Neutrophil (primary cell): ENCODE measurements around the gene HDGFL3.

ENCODE experiments used
- H3K27ac ChIP-seq: fragments of 200-600 bp; sonication (generic); 2 replicates; pipeline ENCODE4 v1.5.1; 2016; ENCODE audit warnings: mild to moderate bottlenecking, moderate library complexity
- H3K27me3 ChIP-seq: fragments of 200-600 bp; sonication (generic); 2 replicates; pipeline ENCODE4 v1.6.0; 2016; ENCODE audit warnings: mild to moderate bottlenecking
- H3K36me3 ChIP-seq: fragments of 200-600 bp; sonication (generic); 2 replicates; pipeline ENCODE4 v1.5.1; 2017
- H3K4me1 ChIP-seq, 2 experiments: fragments of 200-600 bp in 1 of 2; sonication (generic) in 1 of 2; 1 replicate in 1 of 2; 2 replicates in 1 of 2; pipeline versions ENCODE4 v1.5.1 to v1.6.1; 2013 to 2016; ENCODE audit warnings: low read depth in 1 of 2, low read length in 1 of 2, mild to moderate bottlenecking in 1 of 2, moderate library complexity in 1 of 2; ENCODE audit not compliant: control insufficient read depth in 1 of 2, insufficient read depth in 1 of 2
- H3K4me3 ChIP-seq, 2 experiments: fragments of 200-600 bp in 1 of 2; sonication (generic) in 1 of 2; 1 replicate in 1 of 2; 2 replicates in 1 of 2; pipeline ENCODE4 v1.5.1; 2013 to 2016; ENCODE audit warnings: low read depth in 1 of 2, low read length in 1 of 2, mild to moderate bottlenecking in 1 of 2, moderate library complexity in 1 of 2
- H3K9me3 ChIP-seq: fragments of 200-600 bp; sonication (generic); 2 replicates; pipeline ENCODE4 v1.5.1; 2016
- CTCF ChIP-seq: fragments of 200-600 bp; sonication (generic); IDR thresholded peaks from 2 replicates; pipeline ENCODE4 v1.5.1; 2016; ENCODE audit warnings: antibody characterized with exemption

The HDGFL3 gene

GRCh38 chr15:83164771-83165404 is 42.7 kb downstream of the HDGFL3 start:
- H3K27ac ChIP-seq: no peak overlapping the region
- TF ChIP-seq CTCF: no peak
- H3K9me3 ChIP-seq: no peaks in the 10 kb centered on the region
- H3K36me3 ChIP-seq: no peaks in the 10 kb centered on the region
- no peaks in the 10 kb centered on the region for H3K27me3 ChIP-seq
- no peak overlapping the region for H3K4me3 ChIP-seq
- no peaks in the 10 kb centered on the region for H3K4me1 ChIP-seq

- TF ChIP-seq CTCF: no peak
- Histone ChIP-seq H3K9me3 (no peaks in the 10 kb centered on the region), H3K4me1 (no peaks in the 10 kb centered on the region), H3K27ac (no peak overlapping the region), H3K4me3 (no peak overlapping the region), H3K27me3 (no peaks in the 10 kb centered on the region), H3K36me3 (no peaks in the 10 kb centered on the region)
Observed at GRCh38 chr15:83164111-83164770, 43.4 kb downstream of the HDGFL3 start.

GRCh38 chr15:83163032-83163431 is 44.6 kb downstream of the HDGFL3 start:
- H3K27ac ChIP-seq: no peak overlapping the region
- H3K4me1 ChIP-seq: no peaks in the 10 kb centered on the region
- H3K9me3 ChIP-seq: no peaks in the 10 kb centered on the region
- no peaks in the 10 kb centered on the region for H3K27me3 ChIP-seq
- no peak overlapping the region for H3K4me3 ChIP-seq
- no peaks in the 10 kb centered on the region for H3K36me3 ChIP-seq
- TF ChIP-seq CTCF: no peak

GRCh38 chr15:83160741-83161140 is 46.9 kb downstream of the HDGFL3 start:
- Histone ChIP-seq H3K9me3 (no peaks in the 10 kb centered on the region), H3K27me3 (no peaks in the 10 kb centered on the region), H3K4me3 (no peak overlapping the region), H3K36me3 (no peaks in the 10 kb centered on the region), H3K4me1 (no peaks in the 10 kb centered on the region), H3K27ac (no peak overlapping the region)
- TF ChIP-seq CTCF: no peak

GRCh38 chr15:83158393-83158792 is 49.2 kb downstream of the HDGFL3 start:
- Histone ChIP-seq H3K36me3 (no peaks in the 10 kb centered on the region), H3K4me1 (no peaks in the 10 kb centered on the region), H3K4me3 (no peak overlapping the region), H3K27me3 (no peaks in the 10 kb centered on the region), H3K27ac (no peak overlapping the region), H3K9me3 (no peaks in the 10 kb centered on the region)
- no peak for TF ChIP-seq CTCF
